PFSK-1 (cell line): ENCODE measurements around the gene FRAT2.
A peak's percentile ranks its signal among the peaks of the same experiment; 100 is the strongest.

Source experiments
- FOXP2 ChIP-seq: optimal IDR thresholded peaks from 2 replicates; pipeline ENCODE3; 2011; ENCODE audit warnings: borderline replicate concordance, control low read depth, inconsistent platforms; ENCODE audit not compliant: insufficient read depth; ENCODE audit errors: extremely low read length, extremely low read depth
- POLR2AphosphoS5 ChIP-seq: IDR thresholded peaks from 2 replicates; pipeline ENCODE4 v1.6.1; 2012; ENCODE audit warnings: low read depth, mild to moderate bottlenecking, control low read depth, low read length, moderate library complexity
- SIN3A ChIP-seq: IDR thresholded peaks from 2 replicates; pipeline ENCODE4 v1.6.1; 2012; ENCODE audit warnings: mild to moderate bottlenecking, low read length, moderate library complexity, borderline replicate concordance; ENCODE audit not compliant: insufficient read depth
- TAF1 ChIP-seq: IDR thresholded peaks from 2 replicates; pipeline ENCODE4 v1.6.1; 2012; ENCODE audit warnings: low read length, control low read depth, borderline replicate concordance; ENCODE audit not compliant: insufficient read depth
- TF ChIP-seq, protein P1 (sequence below), 2 experiments: IDR thresholded peaks; 2 replicates each; pipeline versions ENCODE4 v1.6.1 to v1.8.0; 2011 to 2012; ENCODE audit warnings: low read depth in 2 of 2, low read length in 2 of 2, control low read depth in 1 of 2, inconsistent platforms in 1 of 2, mild to moderate bottlenecking in 1 of 2, moderate library complexity in 1 of 2; ENCODE audit not compliant: insufficient read depth in 1 of 2

The FRAT2 gene

DNA sequence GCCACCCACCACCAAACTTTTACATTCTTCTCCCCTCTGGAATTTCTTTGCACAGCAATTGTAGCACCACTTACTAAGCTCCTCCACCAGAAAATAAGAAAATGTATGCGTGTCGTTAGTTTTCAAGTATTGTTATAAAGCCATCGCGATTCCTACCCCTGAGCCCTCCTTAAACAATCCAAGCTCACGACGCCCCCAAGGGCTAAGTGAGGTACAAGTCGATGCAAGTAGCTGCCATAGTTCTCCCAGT lies 1.3 kb downstream of the FRAT2 start:
- TF ChIP-seq, protein P1, sequence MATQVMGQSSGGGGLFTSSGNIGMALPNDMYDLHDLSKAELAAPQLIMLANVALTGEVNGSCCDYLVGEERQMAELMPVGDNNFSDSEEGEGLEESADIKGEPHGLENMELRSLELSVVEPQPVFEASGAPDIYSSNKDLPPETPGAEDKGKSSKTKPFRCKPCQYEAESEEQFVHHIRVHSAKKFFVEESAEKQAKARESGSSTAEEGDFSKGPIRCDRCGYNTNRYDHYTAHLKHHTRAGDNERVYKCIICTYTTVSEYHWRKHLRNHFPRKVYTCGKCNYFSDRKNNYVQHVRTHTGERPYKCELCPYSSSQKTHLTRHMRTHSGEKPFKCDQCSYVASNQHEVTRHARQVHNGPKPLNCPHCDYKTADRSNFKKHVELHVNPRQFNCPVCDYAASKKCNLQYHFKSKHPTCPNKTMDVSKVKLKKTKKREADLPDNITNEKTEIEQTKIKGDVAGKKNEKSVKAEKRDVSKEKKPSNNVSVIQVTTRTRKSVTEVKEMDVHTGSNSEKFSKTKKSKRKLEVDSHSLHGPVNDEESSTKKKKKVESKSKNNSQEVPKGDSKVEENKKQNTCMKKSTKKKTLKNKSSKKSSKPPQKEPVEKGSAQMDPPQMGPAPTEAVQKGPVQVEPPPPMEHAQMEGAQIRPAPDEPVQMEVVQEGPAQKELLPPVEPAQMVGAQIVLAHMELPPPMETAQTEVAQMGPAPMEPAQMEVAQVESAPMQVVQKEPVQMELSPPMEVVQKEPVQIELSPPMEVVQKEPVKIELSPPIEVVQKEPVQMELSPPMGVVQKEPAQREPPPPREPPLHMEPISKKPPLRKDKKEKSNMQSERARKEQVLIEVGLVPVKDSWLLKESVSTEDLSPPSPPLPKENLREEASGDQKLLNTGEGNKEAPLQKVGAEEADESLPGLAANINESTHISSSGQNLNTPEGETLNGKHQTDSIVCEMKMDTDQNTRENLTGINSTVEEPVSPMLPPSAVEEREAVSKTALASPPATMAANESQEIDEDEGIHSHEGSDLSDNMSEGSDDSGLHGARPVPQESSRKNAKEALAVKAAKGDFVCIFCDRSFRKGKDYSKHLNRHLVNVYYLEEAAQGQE (IDR thresholded peaks at IDR 0.05; ENCODE audit: insufficient read depth in 1 of 2, low read depth in 2 of 2, low read length in 2 of 2) = no peak
- TF ChIP-seq POLR2AphosphoS5 = no peak
- no peak for TF ChIP-seq TAF1
- TF ChIP-seq FOXP2 = no peak
- no peak for TF ChIP-seq SIN3A

DNA sequence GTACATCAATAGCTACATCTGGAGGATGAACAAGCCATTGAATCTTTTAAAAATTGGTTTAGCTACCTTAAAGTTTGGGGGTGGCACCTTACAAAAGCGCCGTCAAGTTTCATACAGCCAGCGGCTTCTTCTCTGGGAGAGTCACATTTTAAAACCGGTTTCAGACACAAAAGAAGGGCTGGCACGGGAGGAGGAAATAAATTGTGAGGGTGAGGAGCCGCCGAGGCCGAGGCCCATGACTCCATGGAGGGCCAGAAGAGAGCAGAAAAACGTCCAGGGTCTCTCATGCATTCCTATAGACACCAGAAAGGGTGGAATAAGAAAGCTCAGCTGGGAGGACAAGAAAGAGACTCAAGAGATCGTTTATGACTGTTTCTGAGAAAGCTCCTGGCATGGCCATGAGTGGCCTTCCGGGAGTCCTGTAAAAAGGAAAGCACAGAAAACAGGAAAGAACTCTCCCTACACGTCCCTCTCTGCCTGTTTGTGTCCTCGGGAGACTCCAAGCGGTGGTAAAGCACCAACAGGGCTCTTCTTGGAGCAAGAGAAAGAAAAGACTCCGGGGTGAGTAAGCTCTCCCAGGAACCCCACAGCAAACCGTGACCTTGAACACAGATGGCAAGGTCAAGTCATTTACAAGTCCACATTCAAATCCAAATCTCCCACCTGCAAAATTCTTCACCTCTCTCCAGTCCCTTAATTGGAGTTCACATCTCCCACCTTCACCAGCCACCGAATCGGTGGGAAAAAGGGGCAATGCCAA lies 1.8 kb downstream of the FRAT2 start:
- TF ChIP-seq FOXP2 (no peak), TAF1 (peak; percentile 18; the same call in 1 of the 2 replicates)

DNA sequence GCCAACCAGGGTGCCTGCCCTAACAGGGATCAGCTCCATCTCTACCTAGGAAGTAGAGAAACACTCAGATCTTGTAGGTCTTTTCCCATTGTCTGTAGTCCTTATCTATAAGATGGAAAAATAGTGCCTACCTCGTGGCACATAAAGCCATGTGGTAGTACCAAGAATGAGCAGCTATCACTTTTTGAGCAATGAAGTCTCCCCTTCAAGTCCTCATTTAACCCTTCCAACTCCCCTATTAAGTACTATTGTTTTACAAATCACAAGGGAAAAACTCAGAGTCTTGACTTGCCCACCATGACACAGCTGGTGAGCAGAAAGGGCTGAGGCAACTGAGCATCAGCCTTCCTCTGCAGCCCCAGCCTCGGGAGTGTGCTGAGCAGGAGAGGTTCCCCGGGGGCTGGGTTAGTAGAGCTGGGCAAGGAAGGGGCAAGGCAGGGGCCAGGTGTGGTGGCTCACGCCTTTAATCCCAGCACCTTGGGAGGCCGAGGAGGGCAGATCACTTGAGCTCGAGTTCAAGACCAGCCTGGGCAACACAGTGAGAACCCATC lies 3.3 kb downstream of the FRAT2 start:
- TF ChIP-seq TAF1 (no peak), SIN3A (no peak), FOXP2 (no peak), POLR2AphosphoS5 (no peak)
- TF ChIP-seq, protein P1 (IDR thresholded peaks at IDR 0.05; ENCODE audit: insufficient read depth in 1 of 2, low read depth in 2 of 2, low read length in 2 of 2) = no peak

DNA sequence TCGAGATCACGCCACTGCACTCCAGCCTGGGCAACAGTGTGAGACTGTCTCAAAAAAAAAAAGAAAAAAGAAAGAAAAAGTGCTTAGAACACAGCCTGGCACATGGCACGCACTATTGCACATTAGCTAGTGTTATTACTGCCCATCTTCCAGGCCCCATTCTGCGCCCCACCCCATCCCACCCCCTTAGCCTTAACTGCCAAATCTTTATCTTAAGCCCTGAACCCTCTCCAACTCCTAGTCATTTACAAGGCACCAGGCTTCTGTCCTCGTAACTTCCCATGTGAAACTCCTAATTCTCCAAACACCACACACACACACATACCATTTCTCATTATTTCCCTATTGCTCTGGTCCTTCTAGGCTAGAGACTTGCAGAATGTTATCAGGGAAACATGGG lies 4.8 kb downstream of the FRAT2 start:
- no peak for TF ChIP-seq POLR2AphosphoS5
- TF ChIP-seq TAF1 = no peak
- no peak for TF ChIP-seq FOXP2
- TF ChIP-seq, protein P1 (IDR thresholded peaks at IDR 0.05; ENCODE audit: insufficient read depth in 1 of 2, low read depth in 2 of 2, low read length in 2 of 2) = no peak
- TF ChIP-seq SIN3A = no peak

DNA sequence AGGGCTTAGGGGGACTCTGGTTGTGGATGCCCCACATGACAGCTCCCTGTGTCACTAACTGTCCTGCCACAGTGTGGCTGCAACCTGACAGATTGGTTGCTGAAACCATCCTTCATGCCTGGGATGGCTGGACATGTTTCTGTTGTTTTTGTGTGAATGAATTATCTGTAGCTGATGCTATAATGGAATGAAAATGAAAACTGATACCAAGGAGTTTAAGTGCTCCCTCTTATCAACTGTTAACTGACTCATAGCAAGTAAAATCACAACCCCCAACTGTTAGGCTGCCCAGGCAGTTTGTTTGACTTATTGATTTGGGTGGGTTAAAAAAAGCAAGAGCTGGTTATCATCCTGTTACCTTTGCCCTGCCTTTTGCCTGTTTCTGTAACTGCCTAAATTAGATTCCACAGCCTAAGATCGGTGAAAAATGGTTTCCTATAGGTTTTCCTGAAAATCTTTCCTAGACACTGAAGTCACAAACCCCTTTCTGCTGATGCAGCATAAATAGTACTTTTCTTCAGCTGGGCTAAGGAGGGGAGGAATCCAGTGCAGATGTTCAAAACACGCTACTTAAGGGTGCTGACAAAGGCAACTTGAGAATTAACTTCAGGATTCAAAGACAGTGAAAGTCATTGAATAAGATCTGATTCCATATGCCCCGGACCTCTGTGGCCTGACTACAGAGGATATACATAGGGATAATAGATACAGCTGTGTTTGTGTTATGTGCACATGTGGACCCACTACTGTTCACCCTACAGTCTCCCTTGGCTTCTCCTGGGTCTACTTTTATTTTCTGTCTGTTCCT lies 5.7 kb downstream of the FRAT2 start:
- TF ChIP-seq FOXP2 = no peak
- TF ChIP-seq TAF1 = no peak
- no peak for TF ChIP-seq SIN3A
